Endothelial cell of umbilical vein (primary cell): ENCODE measurements around the gene ARFGAP3.

Experiments
- CTCF ChIP-seq, 2 donors: IDR thresholded peaks; 1 replicate in 1 of 2; 2 replicates in 1 of 2; pipeline ENCODE4 v1.5.1; 2011; ENCODE audit warnings: low read length in 2 of 2, mild to moderate bottlenecking in 2 of 2, moderate library complexity in 2 of 2, control low read depth in 1 of 2, inconsistent platforms in 1 of 2, low read depth in 1 of 2; ENCODE audit not compliant: insufficient read depth in 1 of 2; ENCODE audit errors: extremely low read depth in 1 of 2
- EZH2 ChIP-seq: IDR thresholded peaks from 2 replicates; pipeline ENCODE4 v1.6.1; 2012; ENCODE audit warnings: borderline replicate concordance, low read depth, mild to moderate bottlenecking, moderate library complexity, low read length, inconsistent platforms; ENCODE audit not compliant: severe bottlenecking
- MYC ChIP-seq: IDR thresholded peaks from one replicate; pipeline ENCODE4 v1.6.1; 2011; ENCODE audit warnings: mild to moderate bottlenecking, low read depth, low read length
- POLR2A ChIP-seq: IDR thresholded peaks from 2 replicates; pipeline ENCODE4 v1.6.1; 2012; ENCODE audit warnings: low read depth, mild to moderate bottlenecking, control low read depth, low read length
- POLR2AphosphoS5 ChIP-seq: IDR thresholded peaks from 2 replicates; pipeline ENCODE4 v1.6.1; 2012; ENCODE audit warnings: low read depth, mild to moderate bottlenecking, control low read depth, low read length, moderate library complexity; ENCODE audit not compliant: insufficient read depth
- TF ChIP-seq, protein P1 (sequence below): IDR thresholded peaks from 2 replicates; pipeline ENCODE4 v1.6.1; 2011; ENCODE audit not compliant: insufficient read depth, insufficient read length

GRCh38 chr22:42830161-42830560, 26.9 kb downstream of the ARFGAP3 start:
- TF ChIP-seq CTCF (IDR thresholded peaks at IDR 0.05; ENCODE audit: extremely low read depth in 1 of 2, insufficient read depth in 1 of 2, low read depth in 1 of 2, low read length in 2 of 2): no peak
- TF ChIP-seq, protein P1, sequence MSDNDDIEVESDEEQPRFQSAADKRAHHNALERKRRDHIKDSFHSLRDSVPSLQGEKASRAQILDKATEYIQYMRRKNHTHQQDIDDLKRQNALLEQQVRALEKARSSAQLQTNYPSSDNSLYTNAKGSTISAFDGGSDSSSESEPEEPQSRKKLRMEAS: no peak
- no peak for TF ChIP-seq POLR2AphosphoS5
- TF ChIP-seq POLR2A: no peak
- no peak for TF ChIP-seq MYC
- TF ChIP-seq EZH2: no peak
